IMR-90 (cell line): Measurements from ENCODE around the gene EEF1G. TPM values are rescaled to one million over a fixed set of nuclear protein-coding genes. Genes with fewer than 3 reads are reported as not detected.

Experiments
- ATAC-seq: fragments of 200-7000 bp; cut with Tn5 transposase; 2 replicates; pipeline ENCODE4 v1.9.1; 2020; ENCODE audit warnings: low read depth, mild to moderate bottlenecking, moderate library complexity
- BruUV-seq: library from RNA; stranded (reverse); fragments of 400-500 nt; replicated peaks from 2 replicates; lab custom pipeline; 2021; lab: Mats Ljungman, UMichigan
- CTCF ChIA-PET: fragments of 300-600 bp; formaldehyde crosslinking; extraction: SDS; loops from one replicate; lab custom pipeline; 2021; ENCODE audit warnings: antibody characterized with exemption; lab: Yijun Ruan, JAX
- POLR2A ChIA-PET: fragments of 300-600 bp; sonication (Branson Sonifier 250); formaldehyde crosslinking; loops from one replicate; lab custom pipeline; 2022; ENCODE audit warnings: antibody characterized with exemption; ENCODE audit not compliant: unreplicated experiment; lab: Charles Lee
- DNase-seq: peaks from one replicate; pipeline ENCODE4 v3.0.0; 2013
- H2AFZ ChIP-seq: replicated peaks from 2 replicates; pipeline ENCODE3; 2013; ENCODE audit warnings: low read length, mild to moderate bottlenecking; ENCODE audit not compliant: poor library complexity
- H2AK5ac ChIP-seq: 2 replicates; pipeline ENCODE4 v1.6.1; 2013; ENCODE audit warnings: low read depth, low read length, inconsistent platforms
- H2AK9ac ChIP-seq: replicated peaks from 2 replicates; pipeline ENCODE3; 2013; ENCODE audit warnings: mild to moderate bottlenecking, low read depth, low read length, moderate library complexity; ENCODE audit not compliant: poor library complexity
- H2BK120ac ChIP-seq: 2 replicates; pipeline ENCODE4 v1.6.1; 2013; ENCODE audit warnings: low read depth, low read length, inconsistent platforms
- H2BK15ac ChIP-seq: 3 replicates; pipeline ENCODE4 v1.6.1; 2013; ENCODE audit warnings: low read depth, low read length, inconsistent platforms
- H2BK20ac ChIP-seq: 2 replicates; pipeline ENCODE4 v1.6.1; 2013; ENCODE audit warnings: low read depth, mild to moderate bottlenecking, inconsistent platforms, low read length, moderate library complexity
- H2BK5ac ChIP-seq: 2 replicates; pipeline ENCODE4 v1.6.1; 2013; ENCODE audit warnings: mild to moderate bottlenecking, low read depth, low read length, inconsistent platforms; ENCODE audit not compliant: poor library complexity, severe bottlenecking
- H3K14ac ChIP-seq: replicated peaks from 2 replicates; pipeline ENCODE4 v1.6.1; 2013; ENCODE audit warnings: low read depth, low read length, inconsistent platforms
- H3K18ac ChIP-seq: 2 replicates; pipeline ENCODE4 v1.6.1; 2013; ENCODE audit warnings: low read depth, low read length, control low read depth
- H3K23ac ChIP-seq: 2 replicates; pipeline ENCODE4 v1.6.1; 2013; ENCODE audit warnings: low read depth, low read length, inconsistent platforms
- H3K27ac ChIP-seq: 2 replicates; pipeline ENCODE4 v1.5.1; 2013; ENCODE audit warnings: mild to moderate bottlenecking, control low read depth, low read length; ENCODE audit not compliant: insufficient read depth
- H3K27me3 ChIP-seq: 2 replicates; pipeline ENCODE4 v1.6.1; 2013; ENCODE audit warnings: low read length; ENCODE audit not compliant: control insufficient read depth, insufficient read depth
- H3K36me3 ChIP-seq: 2 replicates; pipeline ENCODE4 v1.6.1; 2013; ENCODE audit warnings: low read length, mixed read lengths; ENCODE audit not compliant: control insufficient read depth, insufficient read depth
- H3K4ac ChIP-seq: 2 replicates; pipeline ENCODE4 v1.6.1; 2013; ENCODE audit warnings: low read depth, low read length, inconsistent platforms
- H3K4me1 ChIP-seq: 2 replicates; pipeline ENCODE4 v1.6.1; 2013; ENCODE audit warnings: low read length, mixed read lengths; ENCODE audit not compliant: control insufficient read depth, insufficient read depth
- H3K4me2 ChIP-seq: 2 replicates; pipeline ENCODE4 v1.6.1; 2013; ENCODE audit warnings: low read depth, mild to moderate bottlenecking, control low read depth, low read length, moderate library complexity
- H3K4me3 ChIP-seq: 2 replicates; pipeline ENCODE4 v1.5.1; 2013; ENCODE audit warnings: low read depth, mild to moderate bottlenecking, control low read depth, low read length, moderate library complexity; ENCODE audit not compliant: insufficient read depth
- H3K56ac ChIP-seq: 2 replicates; pipeline ENCODE4 v1.6.1; 2013; ENCODE audit warnings: low read length, inconsistent platforms; ENCODE audit not compliant: insufficient read depth; ENCODE audit errors: extremely low read depth
- H3K79me1 ChIP-seq, 2 experiments: 2 replicates each; pipeline ENCODE4 v1.6.1; 2013; ENCODE audit warnings: low read length in 2 of 2, inconsistent platforms in 1 of 2, low read depth in 1 of 2
- H3K9ac ChIP-seq: 2 replicates; pipeline ENCODE4 v1.6.1; 2013; ENCODE audit warnings: low read depth, low read length, control low read depth
- H3K9me1 ChIP-seq: 2 replicates; pipeline ENCODE4 v1.6.1; 2013; ENCODE audit warnings: low read length, inconsistent platforms; ENCODE audit not compliant: insufficient read depth
- H3K9me3 ChIP-seq: 2 replicates; pipeline ENCODE4 v1.6.1; 2013; ENCODE audit warnings: low read length; ENCODE audit not compliant: control insufficient read depth, insufficient read depth
- H4K20me1 ChIP-seq: 2 replicates; pipeline ENCODE4 v1.6.1; 2013; ENCODE audit warnings: low read length, inconsistent platforms; ENCODE audit not compliant: insufficient read depth
- H4K5ac ChIP-seq: 2 replicates; pipeline ENCODE4 v1.6.1; 2013; ENCODE audit warnings: mild to moderate bottlenecking, low read depth, low read length, control low read depth
- H4K8ac ChIP-seq, 2 experiments: 2 replicates each; pipeline ENCODE4 v1.6.1; 2013; ENCODE audit warnings: low read depth in 2 of 2, low read length in 2 of 2, control low read depth in 1 of 2, inconsistent platforms in 1 of 2
- H4K91ac ChIP-seq: 2 replicates; pipeline ENCODE4 v1.6.1; 2013; ENCODE audit warnings: low read depth, low read length, inconsistent platforms; ENCODE audit not compliant: insufficient read depth
- BHLHE40 ChIP-seq: fragments of 150-350 bp; IDR thresholded peaks from 2 replicates; pipeline ENCODE4 v1.6.1; 2016; ENCODE audit warnings: mild to moderate bottlenecking, low read depth, low read length
- CEBPB ChIP-seq: IDR thresholded peaks from 2 replicates; pipeline ENCODE4 v1.6.1; 2012; ENCODE audit warnings: low read depth, low read length, improper control_type of control experiment
- FOS ChIP-seq: fragments of 150-350 bp; IDR thresholded peaks from 2 replicates; pipeline ENCODE4 v1.6.1; 2016; ENCODE audit warnings: low read depth, low read length
- MAFK ChIP-seq: IDR thresholded peaks from 2 replicates; pipeline ENCODE4 v1.6.1; 2012; ENCODE audit warnings: low read depth, low read length, improper control_type of control experiment
- MAZ ChIP-seq: IDR thresholded peaks from 2 replicates; pipeline ENCODE4 v1.6.1; 2012; ENCODE audit warnings: low read depth, mild to moderate bottlenecking, low read length, improper control_type of control experiment, moderate library complexity, borderline replicate concordance
- MXI1 ChIP-seq: IDR thresholded peaks from 2 replicates; pipeline ENCODE4 v1.6.1; 2012; ENCODE audit warnings: low read depth, mild to moderate bottlenecking, low read length, moderate library complexity, borderline replicate concordance
- POLR2A ChIP-seq: IDR thresholded peaks from 2 replicates; pipeline ENCODE4 v1.6.1; 2012; ENCODE audit warnings: mild to moderate bottlenecking, low read depth, low read length
- RAD21 ChIP-seq: IDR thresholded peaks from 2 replicates; pipeline ENCODE4 v1.6.1; 2012; ENCODE audit warnings: low read length, improper control_type of control experiment
- RFX5 ChIP-seq: IDR thresholded peaks from 2 replicates; pipeline ENCODE4 v1.8.0; 2012; ENCODE audit warnings: low read depth, mild to moderate bottlenecking, low read length, moderate library complexity
- SMC3 ChIP-seq: fragments of 150-350 bp; IDR thresholded peaks from 2 replicates; pipeline ENCODE4 v1.6.1; 2016; ENCODE audit warnings: low read depth, mild to moderate bottlenecking, antibody characterized with exemption, low read length, moderate library complexity
- WGBS, 2 experiments: methylation state at CpG; one replicate each; pipeline versions ENCODE4 v1.1.5 to v1.1.7; 2013; ENCODE audit warnings: missing lambda C conversion rate in 2 of 2; ENCODE audit not compliant: insufficient read length in 1 of 2; ENCODE audit errors: extremely low coverage in 2 of 2; 5-methylcytosine and 5-hydroxymethylcytosine counted together
- dilution Hi-C: fragments of 300-500 bp; cut with HindIII; formaldehyde crosslinking; loops from one replicate; pipeline ENCODE4 v1.14.3; 2018; ENCODE audit warnings: low sequenced_read_pairs; ENCODE audit not compliant: unreplicated experiment
- in situ Hi-C: fragments of 300-500 bp; cut with MboI; formaldehyde crosslinking; loops from 3 replicates; pipeline ENCODE4 v1.14.3; 2019; ENCODE audit warnings: low sequenced_read_pairs, inconsistent platforms, mixed read lengths
- intact Hi-C: fragments of 100-400 bp; cut with micrococcal nuclease; formaldehyde crosslinking; loops from 2 replicates; pipeline ENCODE4 v1.10.0; 2022
- polyA plus RNA-seq, 3 experiments: library from polyadenylated mRNA; depleted of rRNA; stranded (reverse); fragments of >200 nt; gene quantifications; 2 replicates each; pipeline ENCODE4 v1.2.3, GENCODE V29; 2012; ENCODE audit warnings: low replicate concordance in 1 of 3
- total RNA-seq: library from RNA; depleted of rRNA; stranded (reverse); fragments of >200 nt; gene quantifications from 2 replicates; pipeline ENCODE4 v1.2.3, GENCODE V29; 2012
- TF ChIP-seq, protein P1 (sequence below): conservative IDR thresholded peaks from 2 replicates; pipeline ENCODE4 v1.5.1; 2012; ENCODE audit warnings: mild to moderate bottlenecking, low read depth, low read length, improper control_type of control experiment

EEF1G gene
- total and polyA plus RNA-seq, 2 of the 4 experiments (the other 2 are of a cell fraction) = 1,684 to 1,857 TPM

DNA sequence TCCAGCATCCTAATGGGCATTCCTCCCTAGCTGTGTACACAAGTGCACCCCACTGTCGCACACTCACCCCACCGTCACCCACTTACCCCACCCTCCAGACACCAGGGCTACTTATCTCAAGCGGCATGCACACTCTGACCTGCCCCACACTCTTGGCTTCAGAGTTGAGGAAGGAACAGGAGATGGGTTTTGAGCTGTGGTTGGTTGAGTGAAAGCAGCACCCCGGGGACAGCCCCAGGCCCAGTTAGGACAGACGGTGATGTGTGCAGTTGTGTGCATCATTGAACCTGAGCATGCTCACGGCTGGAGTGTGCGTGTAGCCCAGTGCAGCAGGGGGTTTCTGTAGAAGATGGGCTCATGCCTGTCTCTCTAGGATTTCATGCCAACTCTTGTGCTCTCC, 59.5 kb downstream of the EEF1G start:
- ChIA-PET POLR2A (no interaction called here), CTCF (interaction anchor here (0.8 kb wide), 1 partner anchor 89 kb away, joined by 3 read pairs; no protein-coding TSS in a partner anchor)
- Histone ChIP-seq H3K36me3 (peaks cover 43% of the 10 kb centered on the region), H4K91ac (no peak overlapping the region), H2AK5ac (no peak overlapping the region), H3K14ac (no peak overlapping the region), H3K27ac (no peak overlapping the region), H3K4me1 (no peaks in the 10 kb centered on the region), H4K5ac (no peak overlapping the region), H2AK9ac (no peak overlapping the region), H3K4ac (no peak overlapping the region), H4K20me1 (peaks cover 65% of the 10 kb centered on the region), H2BK5ac (no peak overlapping the region), H3K18ac (no peak overlapping the region), H3K4me2 (no peak overlapping the region), H3K9ac (no peak overlapping the region), H3K23ac (no peak overlapping the region), H3K9me1 (peaks cover 28% of the 10 kb centered on the region), H3K79me1 (peaks cover 42 to 68% of the 10 kb centered on the region in 2 experiments), H3K9me3 (no peaks in the 10 kb centered on the region), H2BK120ac (no peak overlapping the region), H3K56ac (no peak overlapping the region), H3K27me3 (no peaks in the 10 kb centered on the region), H2BK20ac (no peak overlapping the region), H2AFZ (no peak overlapping the region), H4K8ac (no peak overlapping the region), H3K4me3 (no peak overlapping the region), H2BK15ac (no peak overlapping the region)
- no peak for DNase-seq
- peak; percentile 21; the same call in 1 of the 2 replicates for ATAC-seq
- BruUV-seq = no TSS peak
- in situ Hi-C loops (no loop called here), intact Hi-C loops (no loop called here), dilution Hi-C loops (no loop called here)
- no CpG with 5 or more reads among the region's 7 CpGs for WGBS, 2 experiments
- TF ChIP-seq CEBPB = no peak
- no peak for TF ChIP-seq SMC3
- TF ChIP-seq RAD21 = no peak
- TF ChIP-seq FOS = no peak
- TF ChIP-seq BHLHE40 = no peak
- no peak for TF ChIP-seq MAZ
- TF ChIP-seq POLR2A = no peak
- TF ChIP-seq, protein P1, sequence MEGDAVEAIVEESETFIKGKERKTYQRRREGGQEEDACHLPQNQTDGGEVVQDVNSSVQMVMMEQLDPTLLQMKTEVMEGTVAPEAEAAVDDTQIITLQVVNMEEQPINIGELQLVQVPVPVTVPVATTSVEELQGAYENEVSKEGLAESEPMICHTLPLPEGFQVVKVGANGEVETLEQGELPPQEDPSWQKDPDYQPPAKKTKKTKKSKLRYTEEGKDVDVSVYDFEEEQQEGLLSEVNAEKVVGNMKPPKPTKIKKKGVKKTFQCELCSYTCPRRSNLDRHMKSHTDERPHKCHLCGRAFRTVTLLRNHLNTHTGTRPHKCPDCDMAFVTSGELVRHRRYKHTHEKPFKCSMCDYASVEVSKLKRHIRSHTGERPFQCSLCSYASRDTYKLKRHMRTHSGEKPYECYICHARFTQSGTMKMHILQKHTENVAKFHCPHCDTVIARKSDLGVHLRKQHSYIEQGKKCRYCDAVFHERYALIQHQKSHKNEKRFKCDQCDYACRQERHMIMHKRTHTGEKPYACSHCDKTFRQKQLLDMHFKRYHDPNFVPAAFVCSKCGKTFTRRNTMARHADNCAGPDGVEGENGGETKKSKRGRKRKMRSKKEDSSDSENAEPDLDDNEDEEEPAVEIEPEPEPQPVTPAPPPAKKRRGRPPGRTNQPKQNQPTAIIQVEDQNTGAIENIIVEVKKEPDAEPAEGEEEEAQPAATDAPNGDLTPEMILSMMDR = no peak
- no peak for TF ChIP-seq MXI1
- TF ChIP-seq RFX5 = no peak
- TF ChIP-seq MAFK = no peak
